ENCODE results near the gene ATP6V0E2.
"Not testable (repeated sequence)": the region's sequence is repeated elsewhere in the genome, so short reads cannot be mapped to it uniquely, and the experiment has no call there.

ATP6V0E2 gene

DNA sequence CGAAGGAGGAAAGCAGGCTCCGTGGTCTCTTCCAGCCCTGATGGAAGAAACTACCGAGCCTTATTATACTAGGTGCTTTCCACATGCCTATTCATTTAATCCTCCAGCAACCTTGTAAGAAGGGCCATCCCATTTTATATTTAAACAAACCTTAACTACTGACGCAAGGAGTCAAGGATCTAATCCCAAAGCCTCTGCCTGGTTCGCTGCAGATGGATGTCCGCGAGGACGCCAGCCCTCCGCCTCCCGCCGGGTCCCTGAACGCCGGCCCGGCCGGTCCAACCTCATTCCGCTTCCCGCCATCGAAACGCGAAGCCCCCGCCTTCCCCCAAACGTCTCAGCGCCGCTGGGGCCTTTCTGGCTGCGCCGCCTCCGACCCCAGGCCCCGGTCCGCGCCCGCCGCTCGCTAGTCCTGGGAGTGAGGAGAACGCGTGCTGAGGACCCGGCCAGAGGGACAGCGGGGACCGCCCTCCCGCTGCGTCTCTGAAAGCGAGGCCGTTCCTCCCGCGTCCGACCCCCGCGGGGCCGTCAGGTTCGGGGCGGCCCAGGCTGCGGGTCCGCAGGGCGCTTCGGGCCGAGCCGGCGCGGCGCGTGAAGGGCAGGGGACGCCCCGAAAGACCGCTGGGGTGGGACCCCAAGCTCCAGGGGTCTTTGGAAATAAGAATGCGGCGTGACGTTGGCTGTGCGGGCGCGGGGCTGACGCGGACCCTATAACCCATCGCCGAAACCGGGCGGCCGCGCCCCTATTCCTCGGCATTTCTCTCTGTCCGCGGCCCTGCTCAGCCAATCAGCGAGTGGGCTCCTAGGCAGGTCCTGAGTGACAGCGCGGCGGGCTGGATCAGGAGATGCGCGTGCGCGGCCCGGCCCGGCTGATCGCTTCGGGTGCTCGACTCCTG is at the start of gene ATP6V0E2:
TSS of gene ATP6V0E2 (plus strand) at position 896 of the 896 bp plus-strand sequence. CDS start 97 bp downstream, outside the sequence.
- peak; percentile 91 to 92 for DNase-seq

DNA sequence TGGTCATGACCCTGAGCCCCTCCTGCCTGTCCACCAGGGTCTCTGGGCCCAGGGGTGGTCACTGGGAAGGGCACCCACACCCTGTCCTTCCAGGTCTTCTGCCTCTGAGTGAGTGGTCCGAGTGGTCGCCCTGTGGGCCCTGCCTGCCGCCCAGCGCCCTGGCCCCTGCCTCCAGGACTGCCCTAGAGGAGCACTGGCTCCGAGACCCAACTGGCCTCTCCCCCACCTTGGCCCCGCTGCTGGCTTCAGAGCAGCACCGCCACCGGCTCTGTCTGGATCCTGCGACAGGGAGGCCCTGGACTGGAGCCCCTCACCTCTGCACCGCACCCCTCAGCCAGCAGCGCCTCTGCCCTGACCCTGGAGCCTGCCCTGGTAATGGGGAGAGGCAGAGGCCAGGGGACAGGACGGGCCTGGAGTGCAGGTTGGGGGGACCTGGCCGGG is 49.4 kb upstream of the ATP6V0E2 start:
- DNase-seq: no peak

DNA sequence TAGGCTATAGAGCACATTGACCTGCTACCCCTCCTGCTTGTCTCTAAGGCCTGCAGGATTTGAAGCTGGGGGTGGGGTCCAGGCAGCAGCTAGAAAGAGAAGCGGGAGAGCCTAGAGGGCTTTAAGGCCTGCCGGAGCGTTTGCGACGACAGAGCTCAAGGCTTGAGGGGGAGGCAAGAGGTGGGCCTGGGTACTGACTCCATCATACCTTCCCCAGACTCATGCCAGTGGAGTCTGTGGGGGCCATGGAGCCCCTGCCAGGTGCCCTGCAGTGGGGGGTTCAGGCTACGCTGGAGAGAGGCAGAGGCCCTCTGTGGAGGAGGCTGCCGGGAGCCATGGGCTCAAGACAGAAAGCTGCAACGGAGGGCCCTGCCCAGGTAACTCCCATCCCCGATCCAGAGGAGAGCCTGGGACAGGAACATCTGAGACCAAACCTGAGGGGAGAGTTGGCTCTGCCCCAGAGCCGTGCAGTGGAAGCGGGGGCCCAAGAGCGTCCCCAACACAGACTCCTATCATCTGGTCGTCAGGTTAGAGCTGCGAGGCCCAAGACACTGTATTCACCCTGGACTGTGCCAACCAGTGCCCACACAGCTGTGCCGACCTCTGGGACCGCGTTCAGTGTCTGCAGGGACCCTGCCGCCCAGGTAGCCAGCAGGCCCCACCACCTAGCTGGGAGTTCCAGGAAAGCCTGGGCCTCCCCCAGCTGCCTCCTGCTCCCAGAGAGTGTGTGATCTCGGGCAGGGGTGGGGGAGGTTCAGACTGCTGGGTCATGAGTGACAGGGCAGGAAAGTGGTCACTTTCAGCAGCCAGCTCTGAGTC is 48.8 kb upstream of the ATP6V0E2 start:
- no peak for DNase-seq

DNA sequence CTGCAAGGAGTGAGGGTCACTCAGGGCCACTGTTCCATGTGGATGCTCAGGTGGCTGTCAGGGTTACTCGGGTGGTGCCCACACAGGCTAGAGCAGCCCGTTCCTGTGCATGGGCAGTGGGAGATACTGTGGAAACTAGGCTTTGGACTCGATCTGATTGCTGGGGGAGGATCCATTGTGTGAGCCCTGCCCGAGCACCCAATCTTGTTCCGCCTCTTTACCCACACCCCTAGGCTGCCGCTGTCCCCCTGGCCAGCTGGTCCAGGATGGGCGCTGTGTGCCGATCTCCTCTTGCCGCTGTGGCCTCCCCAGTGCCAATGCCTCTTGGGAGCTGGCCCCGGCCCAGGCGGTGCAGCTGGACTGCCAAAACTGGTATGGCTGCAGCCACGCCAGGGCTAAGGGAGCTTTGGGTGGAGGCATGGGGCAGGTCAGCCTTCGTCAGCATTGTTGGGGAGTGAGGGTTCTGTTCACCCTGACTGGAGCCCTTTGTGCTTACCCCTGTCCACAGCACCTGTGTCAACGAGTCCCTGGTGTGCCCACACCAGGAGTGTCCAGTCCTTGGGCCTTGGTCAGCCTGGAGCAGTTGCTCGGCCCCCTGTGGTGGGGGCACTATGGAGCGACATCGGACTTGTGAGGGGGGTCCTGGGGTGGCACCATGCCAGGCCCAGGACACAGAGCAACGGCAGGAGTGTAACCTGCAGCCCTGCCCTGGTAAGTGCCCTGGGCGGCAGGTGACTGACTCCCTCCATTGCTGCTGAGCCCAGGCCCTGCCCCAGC is 48.0 kb upstream of the ATP6V0E2 start:
- no peak for DNase-seq

DNA sequence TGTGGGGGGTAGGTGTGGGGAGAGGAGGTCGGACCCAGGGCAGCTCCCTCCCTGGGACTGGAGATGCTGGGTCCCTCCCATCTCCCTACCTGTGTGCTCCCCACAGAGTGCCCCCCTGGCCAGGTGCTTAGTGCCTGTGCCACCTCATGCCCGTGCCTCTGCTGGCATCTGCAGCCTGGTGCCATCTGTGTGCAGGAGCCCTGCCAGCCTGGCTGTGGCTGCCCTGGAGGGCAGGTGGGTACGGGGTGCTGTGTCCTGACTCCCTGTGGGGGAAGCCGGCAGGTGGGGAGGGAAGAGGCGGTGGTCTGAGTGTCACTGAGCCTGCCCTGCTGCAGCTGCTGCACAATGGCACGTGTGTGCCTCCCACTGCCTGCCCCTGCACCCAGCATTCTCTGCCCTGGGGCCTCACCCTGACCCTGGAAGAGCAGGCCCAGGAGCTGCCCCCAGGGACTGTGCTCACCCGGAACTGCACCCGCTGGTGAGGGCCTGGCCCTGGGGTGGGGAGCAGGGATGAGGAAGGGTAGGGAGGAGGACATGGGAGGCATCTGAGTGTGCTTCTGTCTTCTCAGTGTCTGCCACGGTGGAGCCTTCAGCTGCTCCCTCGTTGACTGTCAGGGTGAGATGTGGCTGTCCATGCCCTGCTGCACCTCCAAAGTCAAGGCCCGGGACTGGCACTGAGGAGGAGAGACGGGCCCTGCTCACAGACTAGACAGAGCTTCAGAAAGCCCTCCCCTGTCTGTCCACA is 47.3 kb upstream of the ATP6V0E2 start:
- no peak for DNase-seq

DNA sequence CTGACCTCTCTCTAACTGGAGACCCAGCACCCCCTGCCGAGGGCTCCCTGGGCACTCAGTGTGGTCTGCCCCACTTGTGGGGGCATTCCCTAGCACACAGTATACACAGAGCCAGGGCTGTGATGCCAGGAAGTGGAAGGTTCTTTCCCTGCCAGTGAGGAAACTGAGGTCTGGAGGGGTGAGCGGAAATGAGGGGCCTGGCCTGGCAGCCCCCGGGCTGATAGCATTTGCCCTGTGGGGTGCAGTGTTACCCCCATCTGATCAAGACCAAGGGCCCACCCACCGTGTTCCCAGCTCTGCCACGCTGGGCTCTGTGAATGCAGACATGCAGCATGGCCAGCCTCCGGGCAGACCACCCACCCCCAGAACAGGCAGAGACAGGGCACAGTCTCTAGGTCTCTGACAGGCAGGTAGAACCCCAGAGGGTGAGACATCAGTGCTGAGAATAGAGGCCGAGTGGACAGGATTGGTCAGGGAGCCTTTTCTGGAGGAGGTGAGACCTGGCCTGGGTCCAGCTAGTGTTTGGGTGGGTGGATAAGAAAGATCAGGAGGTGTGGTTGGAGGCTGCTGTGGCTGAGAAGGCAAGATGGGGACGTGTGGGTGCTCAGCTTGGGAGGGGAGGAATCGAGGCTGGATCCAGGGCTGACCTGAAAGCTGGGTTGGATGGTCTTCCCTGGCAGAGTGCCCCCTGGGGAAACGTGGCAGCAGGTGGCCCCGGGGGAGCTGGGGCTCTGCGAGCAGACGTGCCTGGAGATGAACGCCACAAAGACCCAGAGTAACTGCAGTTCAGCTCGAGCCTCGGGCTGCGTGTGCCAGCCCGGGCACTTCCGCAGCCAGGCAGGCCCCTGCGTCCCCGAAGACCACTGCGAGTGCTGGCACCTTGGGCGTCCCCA is 46.4 kb upstream of the ATP6V0E2 start:
- no peak for DNase-seq

DNA sequence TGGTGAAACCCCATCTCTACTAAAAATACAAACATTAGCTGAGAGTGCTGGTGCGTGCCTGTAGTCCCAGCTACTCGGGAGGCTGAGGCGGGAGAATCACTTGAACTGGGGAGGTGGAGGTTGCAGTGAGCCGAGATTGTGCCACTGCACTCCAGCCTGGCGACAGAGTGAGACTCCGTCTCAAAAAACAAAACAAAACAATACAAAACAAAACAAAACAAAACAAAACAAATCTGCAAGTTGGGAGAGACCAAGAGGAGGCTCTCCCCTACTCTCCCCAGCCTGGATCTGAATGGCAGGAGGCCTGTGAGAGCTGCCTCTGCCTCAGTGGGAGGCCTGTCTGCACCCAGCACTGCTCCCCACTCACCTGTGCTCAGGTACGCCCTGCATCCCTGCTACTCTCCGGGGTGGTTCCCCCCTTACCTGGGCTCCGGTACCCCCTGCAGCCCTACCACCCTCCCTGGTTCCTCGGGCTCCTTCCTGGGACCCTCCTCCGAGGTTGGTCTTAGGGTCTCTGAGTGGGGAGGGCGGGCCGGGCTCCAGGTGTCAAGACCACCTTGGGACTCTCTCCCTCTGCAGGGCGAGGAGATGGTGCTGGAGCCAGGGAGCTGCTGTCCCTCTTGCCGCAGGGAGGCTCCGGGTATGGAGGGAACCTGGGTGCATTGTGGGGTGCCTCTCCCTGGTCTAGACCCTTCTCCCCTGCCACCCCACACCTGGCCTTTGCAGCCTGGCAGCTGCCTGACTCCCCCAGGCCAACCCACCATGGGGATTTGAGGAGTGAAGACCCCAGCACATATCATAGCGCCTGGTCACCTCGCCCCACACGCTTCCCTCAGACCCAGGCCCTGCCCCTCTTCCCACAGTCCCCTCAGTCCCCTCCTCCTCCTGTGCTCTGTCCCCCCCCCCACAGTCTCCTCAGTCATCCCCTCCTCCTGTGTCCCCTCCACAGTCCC is 45.1 kb upstream of the ATP6V0E2 start:
- DNase-seq: no peak

DNA sequence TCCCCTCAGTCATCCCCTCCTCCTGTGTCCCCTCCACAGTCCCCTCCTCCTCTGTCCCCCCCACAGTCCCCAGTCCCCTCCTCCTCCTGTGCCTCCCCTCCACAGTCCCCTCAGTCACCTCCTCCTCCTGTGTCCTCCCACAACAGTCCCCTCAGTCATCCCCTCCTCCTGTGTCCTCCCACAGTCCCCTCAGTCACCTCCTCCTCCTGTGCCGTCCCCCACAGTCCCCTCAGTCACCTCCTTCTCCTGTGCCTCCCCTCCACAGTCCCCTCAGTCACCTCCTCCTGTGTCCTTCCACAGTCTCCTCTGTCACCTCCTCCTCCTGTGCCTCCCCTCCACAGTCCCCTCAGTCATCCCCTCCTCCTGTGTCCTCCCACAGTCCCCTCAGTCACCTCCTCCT is 43.2 kb upstream of the ATP6V0E2 start:
- not testable (repeated sequence) for DNase-seq

DNA sequence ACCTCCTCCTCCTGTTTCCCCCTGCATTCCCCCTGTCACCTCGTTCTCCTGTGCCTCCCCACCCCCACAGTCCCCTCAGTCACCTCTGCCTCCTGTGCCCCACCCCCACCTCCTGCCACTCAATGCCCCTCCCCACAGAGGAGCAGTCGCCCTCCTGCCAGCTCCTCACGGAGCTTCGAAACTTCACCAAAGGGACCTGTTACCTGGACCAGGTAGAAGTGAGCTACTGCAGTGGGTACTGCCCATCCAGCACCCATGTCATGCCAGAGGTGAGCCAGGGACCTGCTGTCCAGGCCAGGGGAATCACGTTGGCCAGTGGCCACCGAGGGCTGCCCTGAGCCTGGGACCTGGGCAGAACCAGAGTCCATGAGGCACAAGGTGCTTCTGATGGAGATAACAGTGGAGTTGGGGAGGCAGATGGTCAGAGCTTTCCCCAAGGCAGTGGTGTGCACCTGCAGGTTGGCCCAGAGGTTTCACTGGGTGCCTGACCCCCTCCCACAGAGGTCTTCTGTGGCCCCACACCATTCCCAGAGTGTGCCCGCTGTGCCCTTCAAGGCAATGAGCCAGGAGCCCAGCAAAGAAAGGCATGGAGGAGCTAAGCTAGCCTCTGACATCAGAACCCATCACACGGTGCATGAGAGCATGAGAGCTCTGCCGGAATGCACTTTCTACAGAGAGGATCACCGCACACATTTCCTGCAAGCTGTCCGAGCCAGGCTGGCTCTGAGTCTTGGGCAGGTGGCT is 42.6 kb upstream of the ATP6V0E2 start:
- no peak for DNase-seq

DNA sequence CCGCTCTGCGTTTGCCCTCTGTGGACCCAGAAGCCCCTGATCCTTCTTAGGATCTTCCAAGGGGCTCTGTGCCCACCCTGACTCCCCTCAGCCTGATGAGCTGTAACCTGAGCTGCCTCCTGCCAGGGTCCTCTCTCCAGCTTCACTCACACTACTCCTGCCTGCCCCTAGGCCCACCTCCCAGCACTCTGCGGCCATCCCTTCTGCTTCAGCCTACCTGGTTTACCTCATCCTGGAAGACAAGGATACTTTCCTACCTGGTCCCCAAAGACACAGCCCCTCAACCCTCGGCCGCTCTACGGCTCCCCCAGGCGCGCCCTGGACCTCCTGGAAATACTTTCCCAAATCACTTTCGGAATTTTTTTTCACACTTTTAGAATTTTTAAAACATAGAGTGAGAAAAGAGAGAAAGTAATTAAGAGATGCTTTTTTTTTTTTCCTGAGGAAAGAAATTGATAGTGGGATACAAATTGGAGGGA is 42.0 kb upstream of the ATP6V0E2 start:
- DNase-seq: no peak

DNA sequence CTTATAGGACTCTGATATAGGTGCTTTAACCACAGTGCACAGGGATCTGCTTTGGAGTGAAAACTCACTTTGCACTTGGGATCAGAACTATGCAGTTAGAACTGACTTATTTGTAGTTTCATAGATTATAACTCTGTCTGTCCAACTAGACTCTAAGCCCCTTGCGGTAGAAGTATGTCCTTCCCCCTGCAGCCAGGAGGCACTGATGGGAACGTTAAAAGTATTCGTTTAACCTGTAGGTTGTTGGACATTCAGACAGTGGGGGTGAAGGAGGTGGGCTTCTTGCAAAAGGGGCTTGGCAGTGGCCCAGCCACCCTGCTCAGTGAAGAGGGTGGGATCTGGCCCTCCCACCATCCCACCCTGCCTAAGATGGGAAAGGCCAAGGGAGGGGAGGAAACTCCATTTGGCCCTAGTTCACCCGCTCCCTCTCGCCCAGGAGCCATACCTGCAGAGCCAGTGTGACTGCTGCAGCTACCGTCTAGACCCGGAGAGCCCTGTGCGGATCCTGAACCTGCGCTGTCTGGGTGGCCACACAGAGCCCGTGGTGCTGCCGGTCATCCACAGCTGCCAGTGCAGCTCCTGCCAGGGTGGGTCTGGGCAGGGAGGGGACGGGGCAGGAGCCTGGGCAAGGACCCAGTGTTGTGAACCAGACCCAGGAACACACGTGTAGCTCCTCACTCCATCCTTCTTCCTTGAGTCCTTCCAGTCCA is 41.3 kb upstream of the ATP6V0E2 start:
- no peak for DNase-seq

DNA sequence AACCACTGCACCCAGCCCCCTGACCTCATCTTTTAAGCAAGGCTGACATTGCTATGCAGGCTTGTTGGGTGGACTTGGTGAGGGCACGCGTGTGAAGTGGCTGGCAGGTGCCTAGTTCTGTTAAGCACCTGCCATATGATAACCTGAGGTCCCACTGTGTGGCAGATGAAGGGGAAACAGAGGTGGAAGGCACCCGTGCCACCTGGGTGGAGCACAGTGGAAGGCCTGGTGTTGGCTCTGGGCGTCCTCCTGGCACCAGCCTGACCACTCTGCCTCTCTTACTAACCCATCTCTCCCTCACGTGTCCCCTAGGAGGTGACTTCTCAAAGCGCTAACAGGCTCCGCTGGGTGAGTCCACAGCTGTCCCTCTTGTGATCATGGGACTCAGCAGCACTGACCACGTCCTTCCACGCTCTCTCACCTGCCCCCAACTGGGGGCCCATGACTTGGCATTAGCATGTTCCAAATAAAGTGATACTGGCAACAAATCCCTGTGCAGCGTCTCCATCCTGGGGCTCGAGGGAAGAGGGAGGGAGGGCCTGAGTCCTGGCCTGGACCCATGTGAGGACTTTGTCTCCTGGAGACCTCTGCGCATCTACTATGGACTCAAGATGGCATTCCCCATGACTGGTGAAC is 40.2 kb upstream of the ATP6V0E2 start:
- DNase-seq: no peak

DNA sequence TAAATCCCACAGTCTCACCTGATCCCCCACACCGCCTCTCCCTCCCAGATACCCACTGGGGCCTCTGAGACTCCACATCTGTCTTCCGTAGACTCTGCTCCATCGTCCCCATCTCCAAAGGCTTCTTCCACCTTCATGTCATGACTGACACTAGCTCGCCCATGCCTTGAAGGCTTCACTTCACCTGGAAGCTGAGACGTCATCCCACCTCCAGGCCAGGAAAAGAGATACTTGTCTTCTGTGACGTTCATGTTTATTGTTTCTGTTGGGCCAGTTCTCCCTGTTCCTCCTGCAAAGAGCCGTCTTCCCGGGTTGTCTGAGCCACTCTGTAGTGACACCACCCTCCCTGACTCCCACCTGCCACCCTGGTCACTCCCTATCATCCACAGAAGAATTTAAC is 39.2 kb upstream of the ATP6V0E2 start:
- DNase-seq: no peak

DNA sequence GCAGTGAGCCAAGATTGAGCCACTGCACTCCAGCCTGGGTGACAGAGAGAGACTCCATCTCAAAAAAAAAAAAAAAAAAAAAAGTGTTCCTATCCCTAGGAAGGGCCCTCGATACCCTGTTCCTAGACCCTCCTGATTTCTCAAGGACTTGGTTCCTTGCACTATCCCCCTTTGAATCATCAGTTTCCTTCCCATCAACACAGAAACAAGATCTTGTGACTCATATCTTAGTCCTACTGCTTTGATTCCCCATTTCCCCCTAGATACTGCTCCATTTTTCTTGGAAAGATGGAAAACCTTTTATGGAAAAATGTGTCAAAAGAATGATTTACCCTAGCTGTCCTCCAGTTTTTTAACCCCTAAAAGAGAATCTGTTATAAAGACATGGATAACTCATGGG is 37.3 kb upstream of the ATP6V0E2 start:
- DNase-seq: no peak

DNA sequence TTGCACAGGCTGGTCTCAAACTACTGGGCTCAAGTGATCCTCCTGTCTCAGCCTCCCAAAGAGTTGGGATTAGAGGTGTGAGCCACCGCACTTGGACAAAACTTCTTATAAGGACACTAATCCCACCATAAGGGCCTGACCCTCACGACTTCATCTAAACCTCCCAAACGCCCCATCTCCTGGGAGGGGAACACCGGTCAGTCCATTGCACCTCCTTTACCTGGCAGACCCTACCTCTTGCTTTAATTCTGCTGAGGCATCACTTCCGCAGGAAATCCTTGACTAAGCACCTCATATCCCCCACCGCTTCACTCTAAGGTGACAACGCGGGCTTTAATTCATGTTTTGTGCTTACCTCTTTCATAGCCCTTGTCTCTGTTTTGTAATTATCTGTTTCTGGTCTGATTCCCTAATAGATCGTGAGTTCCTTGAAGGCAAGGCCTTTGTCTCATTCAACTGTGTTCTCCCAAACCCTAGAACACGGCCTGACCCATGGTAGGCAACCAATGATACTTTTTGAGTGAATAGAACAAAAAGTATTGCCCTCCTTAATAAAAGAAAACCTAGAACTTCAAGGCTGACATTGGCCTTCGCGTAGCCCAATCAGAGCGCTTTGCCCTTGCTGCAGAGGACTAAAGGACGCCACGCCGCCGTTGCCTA is 36.1 kb upstream of the ATP6V0E2 start:
- no peak for DNase-seq

DNA sequence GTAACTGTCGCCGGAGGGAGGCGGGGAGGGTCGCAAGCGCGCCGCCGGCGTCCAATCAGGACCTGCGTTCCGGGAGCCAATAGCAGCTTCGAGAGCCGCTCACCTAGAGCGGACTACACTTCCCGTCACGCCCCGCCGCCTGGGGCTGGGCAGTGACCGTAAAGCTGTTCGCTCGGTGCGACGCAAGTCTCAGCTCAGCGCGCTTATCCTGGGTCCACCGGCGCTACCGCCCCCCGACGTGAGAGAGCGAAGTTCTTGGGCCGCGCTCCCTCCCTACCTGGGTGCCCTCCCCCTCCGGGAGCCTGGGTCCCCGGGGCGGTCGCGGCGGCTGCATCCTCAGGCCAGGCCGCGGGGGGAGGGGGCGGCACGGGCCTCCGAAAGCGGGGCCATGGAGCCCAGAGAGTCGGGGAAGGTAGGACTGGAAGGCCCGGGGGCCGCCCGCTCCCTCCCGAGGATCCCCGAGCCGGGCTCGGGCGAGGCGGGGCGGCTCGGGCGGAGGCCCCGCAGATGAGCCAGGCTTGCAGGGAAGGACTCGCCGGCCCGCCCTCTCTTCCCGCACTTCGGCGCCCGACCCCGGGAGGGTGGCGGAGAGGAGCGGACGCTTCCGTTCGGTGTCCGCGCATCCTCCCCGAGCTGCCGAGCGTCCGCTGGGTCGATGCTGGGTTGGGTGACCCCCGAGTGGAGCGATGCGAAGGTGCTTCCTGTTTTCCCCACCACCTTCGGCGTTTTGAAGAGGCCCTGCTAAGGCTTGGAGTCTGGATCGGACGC is 35.4 kb upstream of the ATP6V0E2 start, which contains the start of gene ZNF862:
TSS of gene ZNF862 (plus strand) at position 152 of the 768 bp plus-strand sequence. CDS start at position 389, 237 bp downstream.
- DNase-seq: peak; percentile 91 to 97
